Fibroblast of lung (primary cell): Measurements from ENCODE around the gene MPZL3. TPM values are rescaled to one million over a fixed set of nuclear protein-coding genes. Genes with fewer than 3 reads are reported as not detected.

Source experiments
- DNase-seq, 2 donors: peaks; one replicate each; pipeline versions ENCODE4 v3.0.0 to v3.0.0-alpha.2; 2010; ENCODE audit warnings: low read depth in 2 of 2
- H2AFZ ChIP-seq: 2 replicates; pipeline ENCODE4 v1.5.1; 2012; ENCODE audit warnings: low read length, control low read depth, inconsistent platforms
- H3K27ac ChIP-seq: 2 replicates; pipeline ENCODE4 v1.5.1; 2011; ENCODE audit warnings: low read length, control low read depth; ENCODE audit not compliant: insufficient read depth
- H3K27me3 ChIP-seq: 2 replicates; pipeline ENCODE4 v1.5.1; 2011; ENCODE audit warnings: mild to moderate bottlenecking, low read length; ENCODE audit not compliant: control insufficient read depth, insufficient read depth
- H3K36me3 ChIP-seq: 2 replicates; pipeline ENCODE4 v1.5.1; 2011; ENCODE audit warnings: low read length; ENCODE audit not compliant: control insufficient read depth, insufficient read depth
- H3K4me1 ChIP-seq: 2 replicates; pipeline ENCODE4 v1.5.1; 2011; ENCODE audit warnings: low read length; ENCODE audit not compliant: control insufficient read depth, insufficient read depth; ENCODE audit errors: extremely low read depth
- H3K4me2 ChIP-seq: 2 replicates; pipeline ENCODE4 v1.5.1; 2011; ENCODE audit warnings: low read length, control low read depth; ENCODE audit not compliant: insufficient read depth; ENCODE audit errors: extremely low read depth
- H3K4me3 ChIP-seq, 4 experiments: fragments of 200-600 bp in 1 of 4; sonication (generic) in 1 of 4; replicated peaks in 1 of 4; 2 replicates each; pipeline ENCODE4 v1.5.1; 2011 to 2016; ENCODE audit warnings: low read length in 4 of 4, low read depth in 3 of 4, mild to moderate bottlenecking in 3 of 4, control low read depth in 2 of 4, inconsistent platforms in 1 of 4, mixed read lengths in 1 of 4; ENCODE audit not compliant: insufficient read depth in 1 of 4; ENCODE audit errors: control extremely low read depth in 1 of 4
- H3K79me2 ChIP-seq: 2 replicates; pipeline ENCODE4 v1.5.1; 2012; ENCODE audit warnings: mild to moderate bottlenecking, low read length, inconsistent platforms; ENCODE audit not compliant: control insufficient read depth, insufficient read depth
- H3K9ac ChIP-seq: 2 replicates; pipeline ENCODE4 v1.5.1; 2011; ENCODE audit warnings: mild to moderate bottlenecking, low read length, control low read depth; ENCODE audit not compliant: insufficient read depth
- H3K9me3 ChIP-seq: 2 replicates; pipeline ENCODE4 v1.5.1; 2012; ENCODE audit warnings: low read depth, low read length; ENCODE audit not compliant: control insufficient read depth, insufficient read depth
- H4K20me1 ChIP-seq: 2 replicates; pipeline ENCODE4 v1.5.1; 2011; ENCODE audit warnings: low read length; ENCODE audit not compliant: control insufficient read depth, insufficient read depth; ENCODE audit errors: extremely low read depth
- EZH2 ChIP-seq: IDR thresholded peaks from 2 replicates; pipeline ENCODE4 v1.5.1; 2012; ENCODE audit warnings: low read length, control low read depth, mild to moderate bottlenecking; ENCODE audit errors: missing control alignments
- polyA minus RNA-seq: library from RNA; depleted of rRNA, polyadenylated mRNA; stranded (reverse); fragments of >200 nt; gene quantifications from 2 replicates; pipeline ENCODE4 v1.2.3, GENCODE V29; 2011; ENCODE audit warnings: low replicate concordance
- polyA plus RNA-seq, 2 donors: library from polyadenylated mRNA; depleted of rRNA in 1 of 2; stranded (reverse) in 1 of 2; unstranded in 1 of 2; fragments of >200 nt; gene quantifications; 2 replicates each; pipeline ENCODE4 v1.2.1, GENCODE V29; 2011 to 2012; ENCODE audit warnings: missing spikeins in 1 of 2
- total RNA-seq: library from RNA; depleted of rRNA; stranded (reverse); fragments of >200 nt; gene quantifications from 2 replicates; pipeline ENCODE4 v1.2.1, GENCODE V29; 2014
- TF ChIP-seq, protein P1 (sequence below), 2 donors: IDR thresholded peaks in 1 of 2; conservative IDR thresholded peaks in 1 of 2; 1 replicate in 1 of 2; 2 replicates in 1 of 2; pipeline ENCODE4 v1.5.1; 2011 to 2012; ENCODE audit warnings: low read length in 2 of 2, control low read depth in 1 of 2, inconsistent platforms in 1 of 2, low read depth in 1 of 2, mild to moderate bottlenecking in 1 of 2

MPZL3 gene, protein sequence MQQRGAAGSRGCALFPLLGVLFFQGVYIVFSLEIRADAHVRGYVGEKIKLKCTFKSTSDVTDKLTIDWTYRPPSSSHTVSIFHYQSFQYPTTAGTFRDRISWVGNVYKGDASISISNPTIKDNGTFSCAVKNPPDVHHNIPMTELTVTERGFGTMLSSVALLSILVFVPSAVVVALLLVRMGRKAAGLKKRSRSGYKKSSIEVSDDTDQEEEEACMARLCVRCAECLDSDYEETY
- 0.26 and 0.33 TPM in 2 replicates for total RNA-seq
- polyA plus RNA-seq: 0.09 and 0.44 TPM in 2 replicates
- polyA plus RNA-seq (2012): 0.09 and 0.30 TPM in 2 replicates
- not detected in 2 replicates for polyA minus RNA-seq

GRCh38 chr11:118251858-118252652, at the start of gene MPZL3:
TSS of gene MPZL3 (minus strand) at chr11:118252365. CDS start at chr11:118252294, 71 bp downstream.
- peak; percentile 69 to 77 for DNase-seq
- peak within 1 kb of the TSS; percentile 14 for H3K27ac ChIP-seq
- H3K27me3 ChIP-seq: no peaks in the 10 kb centered on the region
- no peak within 1 kb of the TSS for H3K9ac ChIP-seq
- peak within 1 kb of the TSS; percentile 96 for H2AFZ ChIP-seq
- no peaks in the 10 kb centered on the region for H4K20me1 ChIP-seq
- no peaks in the 10 kb centered on the region for H3K36me3 ChIP-seq
- H3K4me3 ChIP-seq: peak within 1 kb of the TSS; percentile 46 to 93 (median 68)
- no peaks in the 10 kb centered on the region for H3K79me2 ChIP-seq
- no peaks in the 10 kb centered on the region for H3K9me3 ChIP-seq
- TF ChIP-seq, protein P1, sequence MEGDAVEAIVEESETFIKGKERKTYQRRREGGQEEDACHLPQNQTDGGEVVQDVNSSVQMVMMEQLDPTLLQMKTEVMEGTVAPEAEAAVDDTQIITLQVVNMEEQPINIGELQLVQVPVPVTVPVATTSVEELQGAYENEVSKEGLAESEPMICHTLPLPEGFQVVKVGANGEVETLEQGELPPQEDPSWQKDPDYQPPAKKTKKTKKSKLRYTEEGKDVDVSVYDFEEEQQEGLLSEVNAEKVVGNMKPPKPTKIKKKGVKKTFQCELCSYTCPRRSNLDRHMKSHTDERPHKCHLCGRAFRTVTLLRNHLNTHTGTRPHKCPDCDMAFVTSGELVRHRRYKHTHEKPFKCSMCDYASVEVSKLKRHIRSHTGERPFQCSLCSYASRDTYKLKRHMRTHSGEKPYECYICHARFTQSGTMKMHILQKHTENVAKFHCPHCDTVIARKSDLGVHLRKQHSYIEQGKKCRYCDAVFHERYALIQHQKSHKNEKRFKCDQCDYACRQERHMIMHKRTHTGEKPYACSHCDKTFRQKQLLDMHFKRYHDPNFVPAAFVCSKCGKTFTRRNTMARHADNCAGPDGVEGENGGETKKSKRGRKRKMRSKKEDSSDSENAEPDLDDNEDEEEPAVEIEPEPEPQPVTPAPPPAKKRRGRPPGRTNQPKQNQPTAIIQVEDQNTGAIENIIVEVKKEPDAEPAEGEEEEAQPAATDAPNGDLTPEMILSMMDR (conservative IDR thresholded peaks at IDR 0.05 in 1 of 2, IDR thresholded peaks at IDR 0.05 in 1 of 2; ENCODE audit: low read depth in 1 of 2, low read length in 2 of 2): no peak
- no peak for TF ChIP-seq EZH2
- H3K4me1 ChIP-seq: no peaks in the 10 kb centered on the region
- H3K4me2 ChIP-seq: peak within 1 kb of the TSS; percentile 64

DNA sequence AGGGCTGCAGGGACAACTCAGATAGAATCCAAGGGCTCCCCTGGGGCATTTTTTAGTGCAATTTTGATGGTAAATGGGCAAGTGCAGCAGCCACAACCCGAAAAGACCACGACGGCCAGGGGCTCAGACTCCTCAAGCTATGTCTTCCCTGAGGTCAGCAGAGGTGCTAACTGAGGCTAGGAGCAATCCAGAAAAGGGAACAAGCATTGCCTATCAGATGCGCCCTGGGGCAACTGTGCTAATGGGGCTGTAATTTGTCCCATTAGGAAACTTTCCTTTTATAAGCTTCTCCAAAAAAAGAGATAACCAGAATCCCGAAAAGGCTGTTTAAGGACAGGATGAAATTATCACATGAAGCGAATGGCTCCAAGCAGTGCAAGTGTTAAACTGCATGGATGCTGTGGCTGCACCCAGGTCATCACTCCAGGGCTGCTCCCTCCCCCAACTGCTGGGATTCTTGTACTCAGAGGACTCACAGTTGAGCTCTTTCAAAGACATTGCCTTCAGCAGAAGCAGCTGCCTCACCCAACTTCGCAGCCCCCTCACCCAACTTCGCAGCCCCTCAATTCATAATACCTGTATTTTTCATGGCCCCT, 49.5 kb upstream of the MPZL3 start:
- H3K4me3 ChIP-seq: no peak overlapping the region
- TF ChIP-seq EZH2: no peak
- TF ChIP-seq, protein P1 (conservative IDR thresholded peaks at IDR 0.05 in 1 of 2, IDR thresholded peaks at IDR 0.05 in 1 of 2; ENCODE audit: low read depth in 1 of 2, low read length in 2 of 2): no peak
- no peaks in the 10 kb centered on the region for H4K20me1 ChIP-seq
- no peaks in the 10 kb centered on the region for H3K9me3 ChIP-seq
- H3K36me3 ChIP-seq: no peaks in the 10 kb centered on the region
- no peak overlapping the region for H3K27ac ChIP-seq
- H3K27me3 ChIP-seq: peaks cover 4% of the 10 kb centered on the region
- no peaks in the 10 kb centered on the region for H3K4me1 ChIP-seq
- DNase-seq: no peak
- H3K79me2 ChIP-seq: no peaks in the 10 kb centered on the region
- no peak overlapping the region for H3K9ac ChIP-seq
- no peak overlapping the region for H3K4me2 ChIP-seq
- H2AFZ ChIP-seq: no peak overlapping the region
